Cardiac septum (tissue), 1 donor: ENCODE data around the gene ALDH8A1. TPM values are rescaled to one million over a fixed set of nuclear protein-coding genes. Genes with fewer than 3 reads are reported as not detected.

Source experiments
- DNase-seq: peaks from one replicate; pipeline ENCODE4 v3.0.0-alpha.2; 2020; ENCODE audit warnings: low spot score
- intact Hi-C: fragments of 100-400 bp; cut with DNase I; formaldehyde crosslinking; loops from one replicate; pipeline ENCODE4 v1.14.0; 2022
- long read RNA-seq: library from polyadenylated mRNA; unstranded; transcript quantifications from one replicate; pipeline ENCODE4 v2.0.0, GENCODE V29; 2021
- total RNA-seq: library from RNA; stranded (reverse); fragmentation: NEBNext Ultra II Directional; extraction: Animal tissue kit (Norgen Biotek cat#: 25700); gene quantifications from one replicate; pipeline ENCODE4 v1.2.1, GENCODE V29; 2021
- donor health status: DM: no; HTN: no; CAD: no.

ALDH8A1 gene, protein sequence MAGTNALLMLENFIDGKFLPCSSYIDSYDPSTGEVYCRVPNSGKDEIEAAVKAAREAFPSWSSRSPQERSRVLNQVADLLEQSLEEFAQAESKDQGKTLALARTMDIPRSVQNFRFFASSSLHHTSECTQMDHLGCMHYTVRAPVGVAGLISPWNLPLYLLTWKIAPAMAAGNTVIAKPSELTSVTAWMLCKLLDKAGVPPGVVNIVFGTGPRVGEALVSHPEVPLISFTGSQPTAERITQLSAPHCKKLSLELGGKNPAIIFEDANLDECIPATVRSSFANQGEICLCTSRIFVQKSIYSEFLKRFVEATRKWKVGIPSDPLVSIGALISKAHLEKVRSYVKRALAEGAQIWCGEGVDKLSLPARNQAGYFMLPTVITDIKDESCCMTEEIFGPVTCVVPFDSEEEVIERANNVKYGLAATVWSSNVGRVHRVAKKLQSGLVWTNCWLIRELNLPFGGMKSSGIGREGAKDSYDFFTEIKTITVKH
- total RNA-seq = 0.57 TPM
- long read RNA-seq, partial matches to known transcripts = 0 of 1 reads
- long read RNA-seq, other reads (novel, unspliced or antisense) = 1 of 1 reads

DNA sequence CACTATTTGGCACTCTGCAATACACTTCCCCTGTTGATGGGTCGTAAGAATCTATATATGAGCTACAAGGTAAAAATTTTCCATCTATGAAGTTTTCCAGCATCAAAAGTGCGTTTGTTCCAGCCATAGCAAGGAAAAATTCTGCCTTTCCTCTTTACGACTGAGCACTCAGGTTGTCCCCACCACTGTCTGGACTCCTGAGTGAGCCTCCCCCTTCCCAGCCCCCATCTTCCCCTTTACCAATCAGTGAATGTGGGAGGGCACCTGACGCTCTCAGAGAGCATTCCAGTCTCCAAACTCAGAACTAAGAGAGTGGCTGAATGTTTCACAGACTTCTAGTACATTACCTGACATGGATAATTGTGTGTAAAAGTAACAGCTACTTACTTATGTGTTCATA is at the start of gene ALDH8A1:
ALDH8A1 (minus strand) TSS at position 175 of the 400 bp plus-strand sequence; CDS start at position 127, 48 bp downstream.
- no peak for DNase-seq
- intact Hi-C loops = no loop called here

DNA sequence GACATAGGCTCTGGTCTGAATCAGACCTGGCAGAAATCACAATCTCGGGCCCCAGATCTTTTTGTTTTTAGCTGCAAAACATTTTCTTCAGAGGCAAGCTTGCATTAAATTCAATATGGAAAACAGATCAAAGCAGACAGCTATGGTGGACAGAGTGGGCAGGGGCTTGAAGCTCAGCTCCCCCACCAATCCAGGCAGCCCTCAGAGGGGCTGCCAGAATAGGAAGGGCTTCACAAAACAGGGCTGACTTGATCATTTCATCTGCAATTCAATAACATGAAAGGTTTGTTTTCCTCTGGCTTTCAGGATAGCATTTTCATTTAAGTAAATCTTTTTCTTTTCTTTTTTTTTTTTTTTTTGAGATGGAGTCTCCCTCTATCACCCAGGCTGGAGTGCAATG is 49.2 kb upstream of the ALDH8A1 start:
- no peak for DNase-seq
- intact Hi-C loops = no loop called here

DNA sequence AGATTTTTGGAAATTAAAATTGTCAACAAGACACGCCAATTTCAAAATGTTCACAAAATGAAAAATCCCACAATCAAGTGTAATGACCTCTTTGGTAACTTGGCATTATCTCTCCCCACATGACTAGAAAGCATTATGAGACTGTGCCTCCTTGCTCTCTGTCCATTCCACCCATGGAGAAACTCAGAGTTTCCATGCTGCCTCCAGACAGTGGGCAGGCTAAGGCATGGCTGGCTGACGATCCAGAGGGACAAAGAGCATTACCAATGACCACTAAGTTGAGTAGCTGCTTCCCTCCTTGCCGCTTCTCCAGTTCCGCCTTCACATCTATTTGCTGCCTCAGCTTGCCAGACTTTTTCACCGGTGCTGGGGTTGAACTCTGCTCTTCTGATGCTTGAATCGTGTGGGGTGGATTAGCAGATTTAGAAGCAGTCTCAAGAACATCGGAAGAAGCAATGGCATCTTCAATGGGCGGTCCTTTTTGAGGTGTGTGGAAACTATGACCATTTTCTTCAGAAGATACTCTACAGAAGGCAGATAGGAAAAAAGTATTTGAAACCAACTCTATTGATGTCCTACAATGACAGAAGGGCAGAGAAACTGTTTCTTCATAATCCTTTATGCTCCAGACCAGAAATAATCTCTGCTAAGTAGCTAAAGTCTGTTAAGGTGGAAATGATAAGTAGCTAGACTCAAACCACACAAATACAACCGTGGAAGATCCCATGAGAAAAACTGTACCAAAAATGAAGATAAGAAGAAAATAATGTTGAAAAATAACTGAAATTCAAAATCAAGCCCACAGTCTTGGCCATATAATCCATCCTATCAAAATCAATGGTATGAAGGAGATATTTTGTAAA is 47.5 kb upstream of the ALDH8A1 start:
- no peak for DNase-seq
- intact Hi-C loops = no loop called here

DNA sequence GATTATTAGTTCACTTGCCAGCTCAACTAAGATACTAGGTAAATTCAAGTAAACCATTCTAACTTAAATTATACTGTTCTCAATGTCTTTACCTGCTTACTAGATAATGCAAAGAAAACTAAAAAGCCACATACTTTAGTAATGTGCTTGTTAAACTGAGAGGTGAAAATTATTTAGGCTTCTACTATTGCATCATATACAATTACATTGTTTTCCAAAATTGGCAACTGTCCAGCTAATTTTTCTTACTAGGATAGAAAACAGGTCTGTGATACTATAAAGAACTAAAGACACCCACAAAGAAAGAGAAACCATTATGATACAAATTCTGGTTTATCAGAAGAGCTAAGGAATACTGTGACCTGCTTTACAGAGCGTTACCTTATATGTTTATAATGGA is 45.6 kb upstream of the ALDH8A1 start:
- intact Hi-C loops = no loop called here
- DNase-seq = no peak

DNA sequence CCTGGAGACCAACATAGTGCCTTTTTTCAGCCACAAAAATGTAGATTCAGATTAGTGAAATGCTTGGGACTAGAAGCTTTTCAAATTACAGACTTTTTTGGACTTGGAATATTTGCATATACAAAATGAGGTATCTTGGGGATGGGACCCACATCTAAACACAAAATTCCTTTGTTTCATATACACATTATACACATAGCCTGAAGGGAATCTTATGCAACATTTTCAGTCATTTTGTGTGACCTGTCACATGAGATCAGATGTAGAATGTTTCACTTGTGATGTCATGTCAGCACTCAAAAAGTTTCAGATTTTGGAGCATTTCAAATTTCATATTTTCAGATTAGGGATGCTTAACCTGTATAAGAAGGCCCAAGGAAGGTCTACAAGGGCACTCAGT is 44.5 kb upstream of the ALDH8A1 start:
- DNase-seq = no peak

DNA sequence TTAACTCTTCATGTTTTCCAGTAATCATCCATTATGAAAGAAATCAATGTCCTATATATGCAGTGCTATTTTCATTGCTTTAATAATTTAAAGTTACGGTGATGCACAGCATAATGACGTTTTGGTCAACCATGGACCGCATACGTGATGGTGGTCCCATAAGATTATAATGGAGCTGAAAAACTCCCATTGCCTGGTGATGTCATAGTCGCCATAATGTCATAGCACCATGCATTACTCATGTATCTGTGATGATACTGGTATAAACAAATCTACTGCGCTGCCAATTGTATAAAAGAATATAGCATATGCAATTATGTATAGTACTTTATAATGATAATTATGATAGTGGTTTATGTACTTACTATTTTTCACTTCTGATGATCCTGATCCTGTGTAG is 42.3 kb upstream of the ALDH8A1 start:
- intact Hi-C loops = no loop called here
- DNase-seq = no peak

More for the DNA sequence above, 44.5 kb upstream of the ALDH8A1 start:
- intact Hi-C loops = no loop called here

DNA sequence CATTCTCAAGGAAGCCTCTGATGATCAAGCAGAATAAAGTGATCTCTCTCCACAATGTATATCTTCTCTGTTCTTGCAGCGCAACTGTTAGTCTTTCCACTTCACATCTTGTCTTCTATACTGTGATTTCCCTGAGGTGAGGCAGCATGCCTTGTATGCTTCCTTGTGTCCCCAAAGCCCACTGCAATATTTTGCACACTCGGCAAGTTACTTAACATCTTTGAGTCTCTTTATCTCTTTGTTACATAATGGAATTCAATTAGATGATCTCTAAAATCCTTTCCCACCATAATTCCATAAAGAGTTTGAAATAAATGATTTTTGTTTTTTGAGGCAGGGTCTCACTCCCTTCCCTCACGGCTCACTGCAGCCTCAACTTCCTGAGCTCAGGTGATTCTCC is 40.4 kb upstream of the ALDH8A1 start:
- intact Hi-C loops = no loop called here
- no peak for DNase-seq

DNA sequence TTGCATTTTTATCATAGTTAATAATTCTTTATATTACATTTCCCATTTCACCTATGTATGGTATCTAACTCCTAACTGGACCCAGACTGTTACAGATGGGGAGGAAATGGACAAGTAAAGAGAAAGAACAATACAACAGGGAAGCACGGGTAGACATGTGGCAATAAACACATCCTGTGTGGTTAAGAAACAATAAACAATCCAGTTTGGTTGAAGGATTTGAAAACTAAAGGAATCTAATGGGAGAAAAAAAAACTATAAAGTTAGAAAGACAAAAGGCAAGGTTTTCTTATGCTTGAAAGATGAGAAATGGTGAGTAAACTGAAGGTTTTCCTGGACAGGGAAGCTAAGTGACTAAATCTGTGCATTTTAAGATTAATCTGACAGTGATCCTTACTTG is 34.9 kb upstream of the ALDH8A1 start:
- DNase-seq = no peak
- intact Hi-C loops = no loop called here

DNA sequence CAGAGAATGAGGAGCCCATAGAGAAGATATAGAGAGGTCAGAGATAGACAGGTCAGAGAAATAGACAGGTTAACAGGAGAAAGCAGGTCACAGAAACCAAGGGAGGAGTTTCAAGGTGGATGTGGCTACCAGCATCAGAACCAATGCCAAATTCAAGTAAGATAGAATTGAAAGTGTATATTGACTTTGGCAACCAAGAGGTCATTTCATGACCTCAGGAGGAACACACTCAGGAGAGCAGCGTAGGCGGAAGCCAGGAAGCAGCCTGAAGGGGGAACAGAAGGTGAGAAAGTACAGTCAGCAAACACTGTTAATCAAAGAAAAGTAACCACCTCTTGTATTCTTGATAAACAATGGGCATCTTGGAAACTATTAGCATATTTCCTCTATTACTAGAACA is 33.9 kb upstream of the ALDH8A1 start:
- intact Hi-C loops = no loop called here

DNA sequence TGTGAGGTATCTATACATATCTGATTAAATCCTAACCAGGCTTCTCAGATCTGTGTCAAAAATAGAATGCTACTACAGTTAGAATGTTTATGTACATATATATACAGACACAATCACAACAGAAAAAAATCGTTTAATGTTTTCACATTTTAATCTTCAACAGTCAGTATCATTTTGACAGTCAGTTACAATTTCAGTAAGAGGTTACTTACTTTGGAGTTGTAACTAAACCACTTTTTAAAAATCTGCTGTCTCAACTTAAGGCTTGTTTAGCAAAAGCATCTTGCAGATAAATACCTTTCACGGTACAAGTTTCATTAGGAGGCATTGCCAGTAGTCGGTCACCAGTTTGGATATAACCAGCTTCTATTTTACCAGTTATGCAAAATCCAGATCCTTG is 32.3 kb upstream of the ALDH8A1 start:
- intact Hi-C loops = no loop called here
- no peak for DNase-seq

More for the DNA sequence above, 33.9 kb upstream of the ALDH8A1 start:
- DNase-seq = no peak

DNA sequence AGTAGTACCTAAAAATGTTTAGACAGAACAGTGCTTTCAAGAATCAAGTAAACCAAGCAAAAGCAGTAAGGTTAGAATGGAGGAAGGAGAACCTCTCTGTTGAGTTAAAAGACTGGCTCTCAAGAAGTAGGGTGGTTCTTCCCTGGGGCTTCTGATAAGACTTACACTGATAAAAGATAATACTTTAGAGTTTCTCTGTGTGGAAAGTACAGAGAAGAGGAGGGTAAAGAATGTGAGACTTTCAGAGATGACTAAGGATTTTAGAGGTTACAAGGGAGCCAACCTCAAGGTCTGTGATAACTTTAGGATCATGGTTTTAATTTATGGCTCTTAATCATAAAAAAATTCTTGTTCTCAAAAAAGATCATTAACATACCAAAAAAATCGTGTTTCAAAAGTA is 30.9 kb upstream of the ALDH8A1 start:
- DNase-seq = no peak
- intact Hi-C loops = no loop called here

DNA sequence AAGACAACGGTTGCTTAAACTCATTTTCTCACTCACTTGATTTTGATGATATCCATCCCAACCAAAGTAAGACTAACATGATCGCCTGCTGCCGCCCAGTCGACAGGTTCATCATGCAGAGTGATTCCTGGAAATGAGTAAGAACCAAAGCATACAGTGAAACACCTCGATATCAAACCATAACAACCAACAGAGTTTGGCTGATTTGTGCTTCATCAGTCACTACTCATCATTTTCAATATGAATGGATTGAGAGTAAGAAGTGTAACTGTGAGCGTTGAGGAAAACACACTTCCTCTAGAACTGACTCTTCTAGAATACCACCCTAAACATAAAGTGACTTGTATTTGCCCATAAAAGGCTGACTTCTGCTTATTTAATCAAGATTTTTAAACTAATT is 29.2 kb upstream of the ALDH8A1 start:
- intact Hi-C loops = no loop called here
- DNase-seq = no peak

DNA sequence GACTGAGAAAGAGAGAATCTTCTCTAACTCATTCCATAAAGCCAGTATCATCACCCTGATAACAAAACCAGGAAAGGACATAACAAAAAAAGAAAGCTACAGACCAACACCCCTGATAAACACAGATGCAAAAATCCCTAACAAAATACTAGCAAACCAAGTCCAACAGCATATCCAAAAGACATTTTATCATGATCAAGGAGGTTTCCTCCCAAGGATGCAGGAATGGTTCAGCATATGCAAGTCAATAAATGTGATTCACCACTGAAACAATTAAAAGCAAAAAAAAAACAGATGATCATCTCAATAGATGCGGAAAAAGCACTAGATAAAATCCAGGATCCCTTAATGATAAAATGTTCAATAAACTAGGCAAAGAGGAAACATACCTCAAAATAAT is 24.5 kb upstream of the ALDH8A1 start:
- no peak for DNase-seq
- intact Hi-C loops = no loop called here

DNA sequence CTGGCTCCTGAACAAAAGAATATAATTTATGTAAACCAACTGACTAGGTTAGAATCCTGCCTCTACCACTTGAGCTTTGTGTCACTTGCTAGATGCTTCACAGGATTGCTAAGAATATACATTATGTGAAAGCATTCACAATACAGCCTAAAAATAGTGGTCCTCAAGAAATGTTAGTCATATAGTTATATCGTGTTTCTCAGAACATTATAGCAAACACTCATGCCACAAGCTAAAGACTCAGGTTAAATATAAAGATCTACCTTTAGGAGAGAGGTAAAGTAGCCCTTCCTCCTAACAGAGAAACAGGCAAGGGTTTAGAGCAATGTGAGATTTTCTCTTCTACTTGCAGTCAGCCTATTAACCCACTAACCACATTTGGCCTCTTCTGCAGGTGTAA is 17.8 kb upstream of the ALDH8A1 start:
- intact Hi-C loops = no loop called here
- no peak for DNase-seq

DNA sequence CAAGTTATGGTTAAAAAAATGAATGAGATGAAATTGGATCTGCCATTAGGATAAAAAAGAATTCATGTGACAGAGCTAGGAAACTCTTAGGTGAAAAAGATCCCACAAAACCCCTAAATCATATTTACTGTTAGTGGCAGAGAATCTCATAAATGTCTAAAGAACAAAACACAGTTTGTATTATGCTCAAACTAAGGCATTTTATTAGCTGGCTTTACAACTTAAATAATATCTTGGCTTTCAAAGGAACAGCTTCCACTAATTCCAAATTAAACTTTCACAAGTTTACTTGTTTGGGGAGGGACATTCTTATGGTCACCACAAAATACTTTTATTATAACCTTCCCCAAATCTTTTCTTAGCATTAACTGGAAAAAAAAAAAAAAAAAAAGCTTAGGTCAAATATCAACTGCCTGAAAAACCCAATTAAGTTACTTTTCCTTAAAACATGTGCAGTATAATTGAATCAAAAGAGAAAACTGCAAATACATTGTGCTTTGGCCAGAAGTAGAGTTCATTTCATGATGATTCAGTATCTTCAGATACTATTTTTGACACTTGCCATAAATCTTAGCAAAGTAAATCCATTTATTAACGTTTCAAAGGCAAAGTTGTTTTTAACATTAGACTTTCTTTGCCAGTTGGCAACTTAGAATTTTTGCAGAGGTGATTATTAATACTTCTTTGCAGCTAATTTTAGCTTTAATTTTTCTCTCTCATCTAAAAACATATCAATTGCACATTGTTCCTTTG is 14.7 kb upstream of the ALDH8A1 start:
- no peak for DNase-seq
- intact Hi-C loops = no loop called here

DNA sequence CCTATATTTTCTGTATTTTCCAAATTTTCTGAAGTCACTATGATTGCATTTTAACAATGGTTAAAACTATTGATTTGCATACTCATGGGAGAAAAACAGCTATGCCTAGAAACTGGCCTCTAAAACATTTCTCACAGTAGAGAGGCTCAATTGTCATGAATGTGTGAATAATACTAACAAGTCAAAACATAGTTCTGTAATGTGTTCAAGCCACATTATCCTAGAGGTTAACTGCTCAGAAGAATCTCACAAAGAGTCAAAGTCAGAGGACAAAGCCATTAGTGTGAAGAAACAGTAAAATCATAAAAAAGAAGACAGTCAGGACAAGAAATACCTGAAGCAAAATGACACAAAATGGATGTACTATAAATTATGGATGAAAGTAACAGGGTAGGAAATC is 12.5 kb upstream of the ALDH8A1 start:
- intact Hi-C loops = no loop called here
- no peak for DNase-seq

DNA sequence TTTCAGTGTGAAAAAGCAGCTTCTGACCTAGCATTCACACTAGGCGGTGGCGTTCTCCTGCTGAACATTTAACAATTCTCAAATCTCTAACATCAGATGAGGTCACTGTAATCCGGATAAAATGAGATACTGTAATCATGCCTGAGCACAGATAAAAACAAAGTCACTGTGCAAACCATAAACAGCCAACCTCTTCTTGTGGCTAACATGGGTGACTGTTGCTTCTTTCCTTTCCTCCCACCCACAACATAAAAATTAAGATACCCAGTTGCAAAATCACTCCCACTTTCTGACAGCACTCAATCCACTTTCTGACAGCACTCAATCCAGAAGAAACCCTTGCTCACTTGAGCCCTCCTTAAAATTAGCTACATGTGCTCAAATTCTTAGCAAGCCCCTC is 11.5 kb upstream of the ALDH8A1 start:
- intact Hi-C loops = no loop called here

DNA sequence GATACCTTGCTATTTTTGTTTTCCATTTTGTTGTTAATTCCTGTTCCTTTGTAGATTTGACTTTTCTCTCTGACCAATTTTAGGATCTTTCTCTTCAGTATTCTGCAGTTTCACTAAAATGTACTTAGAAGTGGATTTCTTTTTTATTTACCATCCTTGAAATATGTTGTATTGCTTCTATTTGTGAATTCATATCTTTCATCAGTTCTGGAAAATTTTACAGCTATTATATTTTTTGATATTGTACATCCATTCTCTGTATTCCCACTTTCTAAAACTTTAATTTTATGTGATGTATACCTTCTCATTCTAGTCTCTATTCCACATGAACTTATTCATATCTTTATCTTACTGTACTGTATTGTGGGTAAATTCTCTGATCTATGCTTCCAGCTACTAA is 9.7 kb upstream of the ALDH8A1 start:
- DNase-seq = no peak
- intact Hi-C loops = no loop called here

More for the DNA sequence above, 11.5 kb upstream of the ALDH8A1 start:
- no peak for DNase-seq

DNA sequence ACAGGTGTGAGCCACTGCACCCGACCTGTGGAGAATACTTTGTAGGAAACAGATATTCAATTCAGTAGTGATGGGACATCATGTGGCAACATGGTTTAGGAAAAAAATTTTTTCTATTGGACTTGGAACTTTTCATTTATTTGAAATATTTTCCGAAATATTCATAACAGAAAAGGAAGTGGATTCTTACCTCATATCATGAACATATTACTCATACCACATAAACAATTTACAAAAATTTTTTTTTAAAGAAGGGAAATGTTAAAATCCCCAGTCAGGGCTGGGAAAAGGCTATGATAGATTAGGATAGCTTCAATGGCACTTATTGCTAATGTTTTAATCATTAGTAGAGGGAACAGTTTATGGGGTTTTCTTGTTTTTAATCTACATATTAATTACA is 6.8 kb upstream of the ALDH8A1 start:
- intact Hi-C loops = no loop called here
- DNase-seq = no peak

DNA sequence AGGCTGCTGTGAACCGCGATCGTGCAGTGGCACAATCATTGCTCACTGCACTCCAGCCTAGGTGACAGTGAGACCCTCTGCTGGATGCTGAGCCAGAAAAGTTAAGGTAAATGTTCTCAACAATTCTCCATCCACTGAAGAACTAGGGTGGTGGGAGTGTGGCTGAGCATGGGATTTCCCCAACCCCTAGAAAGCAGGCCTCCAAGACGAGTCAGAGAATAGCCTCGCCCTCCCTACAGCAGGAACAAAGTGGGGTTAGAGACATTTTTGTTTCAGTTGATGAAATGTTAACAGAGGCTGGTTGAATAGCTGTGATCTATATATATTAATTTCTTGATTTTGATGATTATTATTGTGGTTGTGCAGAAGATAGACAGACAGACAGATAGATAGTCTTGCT is 6.1 kb upstream of the ALDH8A1 start:
- DNase-seq = no peak
- intact Hi-C loops = no loop called here
